GM18505 (cell line): Measurements from ENCODE around the gene LUC7L3.
A peak's percentile ranks its signal among the peaks of the same experiment; 100 is the strongest.

Experiments used
- ATAC-seq: cut with Tn5 transposase; IDR thresholded peaks from one replicate; pipeline ENCODE4 v1.9.1; 2021; ENCODE audit not compliant: unreplicated experiment
- POLR2A ChIP-seq: IDR thresholded peaks from 4 replicates; pipeline ENCODE4 v1.6.1; 2011; ENCODE audit warnings: borderline replicate concordance; ENCODE audit not compliant: insufficient read depth, insufficient read length; ENCODE audit errors: extremely low read depth

The LUC7L3 gene

DNA sequence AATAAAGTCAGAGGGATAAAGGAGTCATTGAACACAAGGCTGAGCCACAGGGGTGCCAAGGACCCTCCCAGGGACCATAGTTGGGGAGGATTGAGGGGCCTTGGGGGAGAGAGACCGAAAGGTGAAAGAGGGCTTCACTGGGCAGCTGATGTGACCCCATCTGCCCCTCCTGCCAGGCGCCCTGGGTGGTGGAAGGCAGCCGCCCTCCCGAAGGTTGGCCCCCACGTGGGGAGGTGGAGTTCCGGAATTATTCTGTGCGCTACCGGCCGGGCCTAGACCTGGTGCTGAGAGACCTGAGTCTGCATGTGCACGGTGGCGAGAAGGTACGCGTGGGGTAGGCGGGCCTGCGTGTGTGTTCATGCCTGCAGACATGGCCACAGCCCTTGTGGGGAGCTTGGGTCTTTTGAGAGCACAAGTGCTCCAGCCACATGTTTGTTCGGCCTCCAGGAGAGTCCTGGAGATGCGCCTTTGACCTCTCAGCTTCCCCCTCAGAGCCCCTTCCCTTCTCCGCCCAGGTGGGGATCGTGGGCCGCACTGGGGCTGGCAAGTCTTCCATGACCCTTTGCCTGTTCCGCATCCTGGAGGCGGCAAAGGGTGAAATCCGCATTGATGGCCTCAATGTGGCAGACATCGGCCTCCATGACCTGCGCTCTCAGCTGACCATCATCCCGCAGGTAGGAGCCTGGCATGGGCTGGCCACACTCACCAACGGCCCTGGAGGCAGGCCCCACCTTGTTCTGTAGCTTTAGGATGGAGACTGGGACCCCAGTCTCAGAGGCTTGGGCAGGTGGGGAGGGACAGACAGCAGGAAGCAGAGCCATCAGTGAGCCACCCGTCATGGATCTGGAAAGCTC lies 35.7 kb upstream of the LUC7L3 start:
- TF ChIP-seq POLR2A, result no peak

DNA sequence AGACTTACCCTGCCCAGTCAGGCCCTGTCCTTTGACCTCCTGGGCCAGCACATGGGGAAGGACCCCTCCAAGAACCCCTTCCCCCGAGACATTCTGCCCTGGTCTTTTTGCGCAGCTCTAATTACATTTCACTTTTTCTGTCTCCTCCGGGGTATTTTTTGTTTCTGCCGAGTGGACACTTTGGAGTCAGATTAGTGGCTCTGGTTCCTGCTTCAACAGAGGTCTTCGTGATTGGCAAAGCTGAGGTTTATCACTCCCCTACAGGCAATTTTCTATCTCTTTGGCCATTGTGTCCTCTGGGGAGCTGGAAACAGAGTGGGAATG lies 35.2 kb upstream of the LUC7L3 start:
- ATAC-seq, result no peak

More for the DNA sequence above, 35.7 kb upstream of the LUC7L3 start:
- ATAC-seq, result no peak

DNA sequence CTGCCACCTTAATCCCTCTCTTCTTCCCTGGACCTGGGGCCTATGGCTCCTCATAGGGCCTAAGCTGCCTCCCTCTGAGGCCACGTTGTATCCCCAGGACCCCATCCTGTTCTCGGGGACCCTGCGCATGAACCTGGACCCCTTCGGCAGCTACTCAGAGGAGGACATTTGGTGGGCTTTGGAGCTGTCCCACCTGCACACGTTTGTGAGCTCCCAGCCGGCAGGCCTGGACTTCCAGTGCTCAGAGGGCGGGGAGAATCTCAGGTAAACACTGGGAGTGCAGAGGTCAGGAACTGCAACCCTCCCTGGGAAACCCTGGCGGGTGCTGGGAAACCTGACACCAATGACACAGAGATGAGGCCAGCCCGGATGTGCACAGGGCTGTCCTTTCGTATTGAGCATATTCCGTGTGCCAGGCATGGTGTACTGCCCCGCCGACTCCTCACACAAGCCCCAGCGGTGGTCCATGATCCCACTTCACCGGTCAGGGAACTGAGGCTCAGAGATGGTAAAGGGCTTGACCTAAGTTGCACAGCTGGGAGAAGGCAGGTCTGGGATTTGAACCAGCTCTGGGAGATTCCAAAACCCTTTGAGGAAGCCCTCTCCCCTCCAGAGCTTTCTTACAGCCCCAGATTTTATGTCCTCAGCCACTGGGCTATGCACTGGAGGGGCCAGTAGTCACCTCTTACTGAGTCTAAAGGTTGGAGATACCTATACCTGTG lies 34.6 kb upstream of the LUC7L3 start:
- ATAC-seq, result no peak
- no peak for TF ChIP-seq POLR2A

More for the DNA sequence above, 35.2 kb upstream of the LUC7L3 start:
- no peak for TF ChIP-seq POLR2A

DNA sequence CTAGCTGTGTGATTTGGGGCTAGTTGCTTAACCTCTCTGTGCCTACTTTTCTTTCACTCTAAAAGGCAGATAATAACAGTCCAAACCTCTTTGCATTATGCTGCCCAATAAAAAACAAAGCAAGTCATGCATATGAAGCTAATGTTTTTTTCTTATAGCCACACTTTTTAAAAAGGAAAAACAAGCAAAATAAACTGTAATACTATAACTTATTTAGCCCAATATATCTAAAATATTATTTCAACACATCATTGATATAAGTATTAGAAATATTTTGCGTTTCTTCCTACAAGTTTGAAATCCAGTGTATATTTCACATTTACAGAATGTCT lies 34.1 kb upstream of the LUC7L3 start:
- no peak for TF ChIP-seq POLR2A
- ATAC-seq, result no peak

DNA sequence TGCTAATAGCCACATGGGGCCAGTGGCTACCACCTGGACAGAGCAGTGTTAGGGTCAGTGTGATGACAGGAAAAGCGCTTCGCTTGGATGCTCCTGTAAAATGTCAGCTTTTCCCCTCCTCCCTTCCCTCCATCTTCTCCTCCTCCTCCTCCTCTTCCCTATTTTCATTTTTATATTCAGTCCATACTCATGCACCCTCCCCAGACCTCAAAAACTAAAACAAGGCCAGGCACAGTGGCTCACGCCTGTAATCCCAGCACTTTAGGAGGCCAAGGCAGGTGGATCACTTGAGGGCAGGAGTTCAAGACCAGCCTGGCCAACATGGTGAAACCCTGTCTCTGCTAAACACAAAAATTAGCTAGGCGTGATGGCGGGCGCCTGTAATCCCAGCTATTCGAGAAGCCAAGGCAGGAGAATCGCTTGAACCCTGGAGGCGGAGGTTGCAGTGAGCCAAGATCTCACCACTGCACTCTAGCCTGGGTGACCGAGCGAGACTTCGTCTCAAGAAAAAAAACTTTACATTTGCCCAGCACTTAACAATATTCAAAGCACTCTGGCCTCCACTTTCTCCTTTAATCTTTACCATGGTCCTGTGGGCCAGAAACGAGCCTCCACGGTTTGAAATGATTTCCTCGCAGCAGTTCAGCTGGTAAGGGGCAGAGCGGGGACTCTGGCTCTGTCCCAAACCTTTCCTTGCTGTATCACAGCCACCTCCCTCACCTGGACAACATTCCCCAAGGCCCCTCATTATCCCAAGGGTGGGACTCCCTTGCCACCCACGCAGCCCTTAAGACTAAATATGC lies 33.5 kb upstream of the LUC7L3 start:
- no peak for ATAC-seq
- no peak for TF ChIP-seq POLR2A

DNA sequence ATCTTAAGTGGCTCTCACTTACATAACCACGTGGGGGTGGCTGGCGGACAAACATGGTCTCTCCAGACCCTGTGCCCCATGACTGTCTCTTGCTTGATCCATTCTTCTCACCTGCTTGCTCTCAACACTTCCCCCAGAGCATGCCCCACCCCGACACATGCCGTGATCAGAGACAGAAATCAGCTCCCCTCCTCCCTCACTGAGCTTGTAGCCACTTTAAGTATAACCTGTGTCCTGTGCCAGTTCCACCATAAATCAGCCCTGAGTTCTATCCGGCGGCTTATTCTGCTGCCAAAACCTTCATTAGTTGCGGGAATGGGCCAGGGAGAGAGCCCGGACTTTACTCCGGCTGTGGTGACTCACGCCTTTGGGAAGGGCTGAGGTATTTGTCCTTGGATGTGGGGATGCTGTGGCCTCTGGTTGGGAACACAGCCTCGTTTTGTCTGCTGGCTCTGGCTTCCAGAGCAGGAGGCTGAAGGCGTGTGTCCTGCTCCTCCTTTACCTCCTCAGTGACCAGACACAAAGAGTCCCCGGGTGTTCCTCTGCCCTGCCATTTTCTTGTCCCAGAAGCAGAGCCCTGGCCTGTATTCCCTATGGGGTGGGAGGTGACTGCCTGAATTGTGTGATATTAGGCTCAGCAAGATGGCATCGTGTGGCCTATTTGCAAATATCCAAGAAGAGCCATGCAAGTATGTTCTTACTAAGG lies 32.8 kb upstream of the LUC7L3 start:
- TF ChIP-seq POLR2A, result no peak
- no peak for ATAC-seq

DNA sequence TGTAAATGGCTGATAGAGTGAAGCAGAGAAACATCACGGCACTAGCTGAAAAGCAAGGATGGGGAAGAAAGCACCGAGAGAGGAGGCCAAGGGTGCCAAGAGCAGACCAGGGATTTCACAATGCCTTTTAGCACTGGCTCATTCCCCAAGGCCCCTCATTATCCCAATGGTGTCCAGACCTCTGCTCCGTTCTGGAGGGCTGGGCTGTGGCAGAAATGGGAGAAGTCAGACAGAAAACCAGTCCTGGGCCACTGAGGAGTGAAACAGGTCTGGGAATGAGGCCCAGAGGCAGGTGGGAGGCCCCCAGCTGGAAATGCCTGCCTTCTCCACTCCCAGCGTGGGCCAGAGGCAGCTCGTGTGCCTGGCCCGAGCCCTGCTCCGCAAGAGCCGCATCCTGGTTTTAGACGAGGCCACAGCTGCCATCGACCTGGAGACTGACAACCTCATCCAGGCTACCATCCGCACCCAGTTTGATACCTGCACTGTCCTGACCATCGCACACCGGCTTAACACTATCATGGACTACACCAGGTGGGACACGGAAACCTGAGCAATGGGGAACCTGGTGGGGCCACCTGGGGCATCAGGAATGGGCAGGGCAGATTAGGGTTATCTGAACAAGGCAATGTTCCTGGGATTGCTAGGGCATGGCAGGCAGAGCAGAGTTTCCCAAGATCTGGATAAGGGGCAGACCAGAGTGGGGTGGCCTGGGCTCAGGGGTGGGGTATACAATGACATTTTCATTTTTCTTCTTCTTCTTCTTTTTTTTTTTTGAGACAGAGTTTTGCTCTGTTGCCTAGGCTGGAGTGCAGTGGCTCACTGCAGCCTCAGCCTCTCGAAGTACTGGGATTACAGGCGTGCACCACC lies 32.0 kb upstream of the LUC7L3 start:
- TF ChIP-seq POLR2A, result no peak
- ATAC-seq, result no peak

DNA sequence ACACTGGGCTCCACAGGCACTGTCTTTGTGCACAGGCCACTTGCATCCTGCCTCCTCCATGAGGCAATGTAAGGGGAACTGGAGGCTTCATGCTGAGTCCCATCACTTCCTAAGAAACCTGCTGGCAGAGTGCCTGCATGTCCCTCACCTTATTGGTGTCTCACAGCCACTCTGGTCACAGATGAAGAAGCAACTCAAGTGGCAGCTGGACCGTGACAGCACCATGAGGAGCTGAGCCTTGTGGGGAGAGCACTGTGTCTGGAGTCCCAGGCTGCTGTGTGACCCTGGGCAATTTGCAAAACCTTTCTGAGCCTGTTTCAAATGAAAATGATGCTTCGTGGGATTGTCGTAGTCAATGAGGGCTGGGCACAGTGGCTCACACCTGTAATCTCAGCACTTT lies 31.2 kb upstream of the LUC7L3 start:
- TF ChIP-seq POLR2A, result no peak
- ATAC-seq, result no peak

DNA sequence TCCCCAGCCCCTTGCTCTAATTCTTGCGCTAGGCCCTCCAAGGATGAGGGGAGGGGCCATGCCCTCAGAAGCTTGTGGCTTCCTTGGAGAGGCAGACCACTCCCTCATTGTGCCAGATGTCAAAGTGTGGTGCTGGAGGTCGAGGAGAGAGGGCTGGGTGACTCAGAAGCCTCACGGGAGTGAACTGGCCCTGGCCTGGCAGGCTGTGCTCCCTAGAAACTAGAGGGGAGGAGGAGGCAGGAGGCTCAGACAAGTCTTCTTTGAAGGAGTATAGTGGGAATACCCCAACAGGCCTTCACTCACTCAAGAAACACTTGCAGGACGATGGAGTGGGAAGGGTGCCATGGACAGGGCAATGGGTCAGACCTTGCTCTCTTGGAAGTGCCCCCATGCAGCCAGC lies 30.2 kb upstream of the LUC7L3 start:
- no peak for ATAC-seq
- TF ChIP-seq POLR2A, result no peak

DNA sequence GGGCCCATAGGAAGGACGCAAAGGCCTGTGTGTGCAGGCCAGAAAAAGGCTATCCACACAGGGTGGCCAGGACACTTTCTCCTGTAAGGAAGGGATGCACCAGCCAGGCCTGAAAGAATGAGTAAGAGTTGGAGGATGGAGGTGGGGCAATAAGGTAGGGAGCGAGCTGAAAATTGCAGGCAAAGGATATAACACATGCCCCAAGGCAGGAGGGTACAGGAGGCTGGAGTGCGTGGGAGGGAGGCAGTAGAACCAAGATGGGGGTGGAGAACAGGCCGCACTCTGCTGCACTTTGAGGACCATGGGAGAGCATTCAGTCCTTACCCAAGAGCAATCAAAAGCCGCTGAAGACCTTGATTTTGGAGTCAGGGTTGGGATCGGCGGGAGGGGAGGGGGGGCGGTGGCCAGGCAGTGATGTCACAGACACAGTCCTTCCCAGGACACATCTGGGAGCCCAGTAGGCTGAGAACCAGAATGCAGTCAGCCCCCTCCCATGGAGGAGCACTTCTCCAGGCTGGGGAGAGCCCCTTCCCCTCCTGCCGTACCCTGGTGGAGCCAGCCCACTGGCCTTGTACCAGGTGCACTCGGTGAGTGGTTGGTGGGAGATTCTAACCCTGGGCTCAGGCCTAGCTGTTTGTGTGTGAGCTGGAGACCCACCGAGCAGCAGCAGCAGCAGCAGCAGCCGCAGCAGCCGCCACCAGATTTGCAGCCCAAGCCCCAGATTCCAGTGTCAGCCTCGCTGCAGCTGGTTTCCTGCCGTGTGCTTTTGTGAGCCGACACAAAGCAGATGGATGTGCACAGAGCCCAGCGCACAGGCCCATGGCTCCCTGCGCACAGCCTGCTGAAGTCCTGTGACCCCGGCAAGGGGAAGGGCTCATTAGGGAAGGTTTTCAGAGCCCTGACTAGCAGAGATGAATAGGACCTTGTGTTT lies 29.2 kb upstream of the LUC7L3 start:
- ATAC-seq, result no peak
- TF ChIP-seq POLR2A, result no peak

DNA sequence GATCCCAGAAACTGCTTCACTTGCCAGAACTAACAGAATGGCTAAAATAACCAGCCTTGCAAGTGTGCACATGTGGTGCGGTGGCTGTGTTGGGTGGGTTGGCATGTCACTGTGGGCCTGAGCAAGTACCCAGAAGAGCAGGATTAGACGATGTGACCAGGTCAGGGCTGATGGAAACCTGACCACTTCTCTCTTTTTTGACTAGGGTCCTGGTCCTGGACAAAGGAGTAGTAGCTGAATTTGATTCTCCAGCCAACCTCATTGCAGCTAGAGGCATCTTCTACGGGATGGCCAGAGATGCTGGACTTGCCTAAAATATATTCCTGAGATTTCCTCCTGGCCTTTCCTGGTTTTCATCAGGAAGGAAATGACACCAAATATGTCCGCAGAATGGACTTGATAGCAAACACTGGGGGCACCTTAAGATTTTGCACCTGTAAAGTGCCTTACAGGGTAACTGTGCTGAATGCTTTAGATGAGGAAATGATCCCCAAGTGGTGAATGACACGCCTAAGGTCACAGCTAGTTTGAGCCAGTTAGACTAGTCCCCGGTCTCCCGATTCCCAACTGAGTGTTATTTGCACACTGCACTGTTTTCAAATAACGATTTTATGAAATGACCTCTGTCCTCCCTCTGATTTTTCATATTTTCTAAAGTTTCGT lies 28.4 kb upstream of the LUC7L3 start:
- TF ChIP-seq POLR2A, result peak; percentile 17

More for the DNA sequence above, 28.4 kb upstream of the LUC7L3 start:
- ATAC-seq, result no peak
